Fibroblast of skin of right biceps (primary cell): ENCODE data around the gene LAMC3.
A peak's percentile ranks its signal among the peaks of the same experiment; 100 is the strongest.
"Not testable (repeated sequence)": the region's sequence is repeated elsewhere in the genome, so short reads cannot be mapped to it uniquely, and the experiment has no call there.

Experiments used
- DNase-seq: peaks from one replicate; pipeline ENCODE4 v3.0.0-alpha.2; 2013

Gene LAMC3

DNA sequence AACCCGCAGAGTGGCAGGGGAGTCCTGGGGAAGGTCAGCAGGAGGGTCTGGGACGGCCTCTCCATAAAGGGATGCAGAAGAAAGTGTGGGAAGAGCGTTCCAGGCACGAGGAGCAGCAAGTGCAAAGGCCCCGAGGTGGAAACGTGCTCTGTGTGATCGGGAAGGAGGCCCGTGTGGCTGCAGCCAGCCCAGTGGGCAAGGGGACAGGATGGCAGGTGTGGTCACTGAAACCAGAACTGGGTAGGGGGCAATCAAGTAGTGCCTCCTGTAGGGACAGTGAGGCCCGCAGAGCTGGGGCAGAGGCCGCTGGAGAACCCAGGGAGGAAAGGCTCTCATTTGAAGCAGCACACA, 16.3 kb upstream of the LAMC3 start:
- DNase-seq = no peak

GRCh38 chr9:130993303-130994030, 15.5 kb upstream of the LAMC3 start:
- DNase-seq = no peak

GRCh38 chr9:130994135-130995085, 14.6 kb upstream of the LAMC3 start:
- no peak for DNase-seq

DNA sequence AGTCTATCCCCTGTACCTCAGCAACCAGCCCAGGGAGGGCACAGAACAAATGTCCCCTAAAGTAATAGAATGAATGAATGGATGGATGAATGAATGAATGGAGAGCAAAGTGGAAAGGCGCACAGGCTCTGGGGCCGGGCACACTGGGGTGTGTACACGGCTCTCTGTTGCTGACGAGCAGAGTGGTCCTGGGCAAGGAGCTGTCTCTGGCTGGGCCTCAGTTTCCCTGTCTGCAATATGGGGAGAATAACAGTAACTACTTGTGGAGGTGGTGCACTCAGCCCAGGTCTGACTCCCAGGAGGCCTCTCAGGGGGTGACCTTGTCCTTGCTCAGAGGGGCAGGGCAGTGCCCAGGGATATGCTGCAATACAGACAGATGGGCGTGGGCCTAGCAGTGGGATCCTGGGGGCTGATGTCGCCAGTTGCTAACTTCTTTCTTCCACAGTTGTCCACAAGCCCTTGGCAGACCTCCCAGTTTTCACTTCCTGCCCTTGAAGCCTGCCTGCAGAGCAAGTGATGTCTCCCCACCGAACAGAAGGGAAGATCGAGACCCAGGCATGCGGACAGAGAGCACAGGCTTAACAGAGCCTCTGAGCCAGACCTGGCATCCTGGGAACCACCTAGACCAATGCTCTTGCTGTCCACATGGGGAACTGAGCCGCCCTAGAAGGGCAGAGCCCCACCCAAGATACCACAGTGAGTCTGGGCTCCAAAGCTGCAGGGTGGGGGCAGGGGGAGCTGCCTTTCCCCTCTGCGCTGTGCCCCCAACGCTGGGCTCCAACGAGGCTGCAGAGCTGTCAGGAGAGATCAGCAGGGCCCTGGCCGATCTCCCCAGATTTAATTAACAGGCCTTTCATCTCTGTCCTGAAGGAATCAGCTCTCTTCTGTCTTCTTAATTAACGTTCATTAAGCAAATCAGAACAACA, 13.6 kb upstream of the LAMC3 start:
- peak; percentile 81 for DNase-seq

- DNase-seq = no peak
Observed at GRCh38 chr9:130996205-130996604, 12.8 kb upstream of the LAMC3 start.

- no peak for DNase-seq
Observed at GRCh38 chr9:130996676-130997394, 12.1 kb upstream of the LAMC3 start.

DNA sequence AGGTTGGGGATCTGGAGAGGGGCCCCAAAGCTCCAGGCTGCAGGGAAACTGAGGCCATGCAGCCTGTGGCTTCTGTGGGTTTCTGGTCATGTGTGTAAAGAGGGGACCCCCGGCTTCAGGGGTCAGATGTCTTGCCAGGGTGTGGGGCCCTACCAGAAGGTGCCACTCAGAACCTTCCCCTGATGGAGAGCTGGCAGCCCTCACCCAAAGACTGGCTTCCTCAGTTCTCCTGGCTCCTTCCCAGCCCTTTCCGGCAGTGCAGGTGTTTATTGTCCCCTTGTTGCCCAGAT, 11.6 kb upstream of the LAMC3 start:
- DNase-seq = no peak

- DNase-seq = peak; percentile 63
Observed at GRCh38 chr9:130997925-130998596, 10.9 kb upstream of the LAMC3 start.

GRCh38 chr9:130998597-130999244, 10.3 kb upstream of the LAMC3 start:
- no peak for DNase-seq

GRCh38 chr9:130999245-130999623, 9.7 kb upstream of the LAMC3 start:
- DNase-seq = no peak

GRCh38 chr9:131000526-131000925, 8.4 kb upstream of the LAMC3 start:
- DNase-seq = not testable (repeated sequence)

- no peak for DNase-seq
Observed at GRCh38 chr9:131001021-131001420, 8.0 kb upstream of the LAMC3 start.

- DNase-seq = no peak
Observed at GRCh38 chr9:131001990-131002389, 7.0 kb upstream of the LAMC3 start.

GRCh38 chr9:131006601-131007000, 2.4 kb upstream of the LAMC3 start:
- no peak for DNase-seq

GRCh38 chr9:131008086-131008485, 888 bp upstream of the LAMC3 start:
- DNase-seq = no peak

- no peak for DNase-seq
Observed at GRCh38 chr9:131008563-131008908, 438 bp upstream of the LAMC3 start.

GRCh38 chr9:131010482-131011273, 1.7 kb downstream of the LAMC3 start:
- no peak for DNase-seq

DNA sequence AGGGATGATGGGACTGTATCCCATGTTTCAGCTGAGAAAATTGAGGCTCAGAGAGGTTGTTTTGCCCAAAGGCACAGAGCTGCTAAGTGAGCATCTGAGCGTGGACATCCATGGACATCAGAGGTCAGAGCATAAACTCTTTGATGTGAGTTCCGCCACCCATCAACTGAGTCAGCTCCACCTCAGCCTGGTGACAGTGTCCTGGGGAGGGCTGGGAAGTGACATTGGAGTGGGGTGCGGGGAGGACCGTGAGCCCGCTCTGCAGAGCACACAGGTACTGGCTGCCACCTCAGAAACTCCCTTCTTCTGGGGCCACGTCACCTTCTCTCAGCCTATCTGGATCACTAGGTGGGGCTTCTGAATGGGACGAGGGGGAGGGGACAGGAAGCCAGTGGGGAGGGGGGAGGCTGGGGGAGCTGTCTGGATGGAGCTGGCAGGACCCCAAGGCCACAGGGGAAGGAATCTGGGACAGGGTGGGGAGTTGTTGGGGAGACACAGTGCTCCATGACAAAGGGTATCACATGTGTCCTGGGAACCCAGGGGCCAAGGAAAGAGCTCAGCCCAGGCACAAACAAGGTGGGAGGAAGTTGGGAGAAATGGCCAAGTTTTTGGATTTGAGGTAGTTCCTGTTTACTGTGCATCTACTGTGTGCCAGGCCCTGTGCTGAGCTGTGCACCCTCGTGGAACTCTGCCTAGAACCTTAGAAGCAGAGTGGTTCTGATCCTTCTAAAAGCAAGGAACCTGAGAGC, 2.5 kb downstream of the LAMC3 start:
- DNase-seq = no peak

DNA sequence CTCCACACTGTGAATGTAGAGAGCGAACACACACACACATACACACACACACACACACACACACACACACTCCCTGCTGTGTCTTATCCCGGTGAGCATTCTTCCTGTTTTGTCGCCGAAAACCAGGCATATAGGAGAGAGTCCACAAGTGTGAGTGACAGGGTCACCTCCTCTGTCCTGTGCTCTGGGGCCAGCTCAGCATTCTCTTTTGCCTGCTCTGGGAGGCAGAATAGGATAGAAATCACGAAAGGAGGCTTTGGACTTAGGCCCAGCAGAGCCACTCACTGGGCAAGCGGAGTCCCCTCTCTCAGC, 3.0 kb downstream of the LAMC3 start:
- DNase-seq = no peak

DNA sequence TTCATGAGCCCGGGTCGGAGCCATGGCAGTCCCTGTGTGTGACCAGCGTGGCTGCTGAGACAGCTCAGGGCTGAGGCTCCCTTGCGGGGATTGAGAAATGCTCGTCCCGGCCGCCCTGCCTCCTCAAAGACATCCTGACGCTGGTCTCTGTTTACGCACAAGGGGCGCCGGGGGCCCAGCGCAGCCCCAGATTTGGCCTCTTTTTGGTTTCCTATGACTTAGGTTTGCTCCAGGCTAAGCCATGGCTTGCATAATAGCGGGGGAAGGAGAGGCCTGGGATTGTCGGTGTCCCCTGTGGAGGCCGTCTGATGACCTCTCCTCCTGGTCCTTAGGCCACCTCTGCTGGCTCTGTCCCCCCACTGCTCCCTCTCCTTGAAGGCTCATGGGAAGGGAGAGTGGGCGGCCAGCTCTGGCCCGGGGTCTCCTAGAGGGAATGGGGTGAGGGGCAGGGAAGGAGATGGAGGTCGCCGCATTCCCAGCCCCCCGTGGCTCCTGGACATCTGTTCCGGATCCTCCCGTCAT, 3.5 kb downstream of the LAMC3 start:
- no peak for DNase-seq
